Neural crest cell (in vitro differentiated cells): Measurements from ENCODE around the gene RAB34. TPM values are rescaled to one million over a fixed set of nuclear protein-coding genes. Genes with fewer than 3 reads are reported as not detected.

ENCODE experiments used
- DNase-seq: peaks from one replicate; pipeline ENCODE4 v3.0.0; 2021; ENCODE audit warnings: low read depth, mixed read lengths, low spot score
- H3K27ac Mint-ChIP-seq: one replicate; pipeline ENCODE4 v1.8.0; 2021; ENCODE audit warnings: mild to moderate bottlenecking, mixed read lengths; ENCODE audit not compliant: unreplicated experiment
- H3K27me3 Mint-ChIP-seq: 2 replicates; pipeline ENCODE4 v1.8.0; 2021; ENCODE audit warnings: low read depth, mild to moderate bottlenecking, mixed read lengths
- H3K36me3 Mint-ChIP-seq: 2 replicates; pipeline ENCODE4 v1.8.0; 2021; ENCODE audit warnings: low read depth, mild to moderate bottlenecking, mixed read lengths
- H3K4me1 Mint-ChIP-seq: 2 replicates; pipeline ENCODE4 v1.8.0; 2021; ENCODE audit warnings: mixed read lengths
- H3K4me3 Mint-ChIP-seq: one replicate; pipeline ENCODE4 v1.8.0; 2021; ENCODE audit warnings: mild to moderate bottlenecking, mixed read lengths
- H3K9me3 Mint-ChIP-seq: 2 replicates; pipeline ENCODE4 v1.8.0; 2021; ENCODE audit warnings: mixed read lengths
- total RNA-seq: library from RNA; stranded (reverse); gene quantifications from 2 replicates; pipeline ENCODE4 v1.2.1, GENCODE V29; 2021
- TF ChIP-seq, protein P1 (sequence below): fragments of 200-600 bp; sonication (generic); conservative IDR thresholded peaks from 2 replicates; pipeline ENCODE4 v1.5.0; 2021; ENCODE audit warnings: antibody characterized with exemption, mild to moderate bottlenecking

The RAB34 gene
- total RNA-seq, 1 donor from 2014 or later, result 87.4 TPM

DNA sequence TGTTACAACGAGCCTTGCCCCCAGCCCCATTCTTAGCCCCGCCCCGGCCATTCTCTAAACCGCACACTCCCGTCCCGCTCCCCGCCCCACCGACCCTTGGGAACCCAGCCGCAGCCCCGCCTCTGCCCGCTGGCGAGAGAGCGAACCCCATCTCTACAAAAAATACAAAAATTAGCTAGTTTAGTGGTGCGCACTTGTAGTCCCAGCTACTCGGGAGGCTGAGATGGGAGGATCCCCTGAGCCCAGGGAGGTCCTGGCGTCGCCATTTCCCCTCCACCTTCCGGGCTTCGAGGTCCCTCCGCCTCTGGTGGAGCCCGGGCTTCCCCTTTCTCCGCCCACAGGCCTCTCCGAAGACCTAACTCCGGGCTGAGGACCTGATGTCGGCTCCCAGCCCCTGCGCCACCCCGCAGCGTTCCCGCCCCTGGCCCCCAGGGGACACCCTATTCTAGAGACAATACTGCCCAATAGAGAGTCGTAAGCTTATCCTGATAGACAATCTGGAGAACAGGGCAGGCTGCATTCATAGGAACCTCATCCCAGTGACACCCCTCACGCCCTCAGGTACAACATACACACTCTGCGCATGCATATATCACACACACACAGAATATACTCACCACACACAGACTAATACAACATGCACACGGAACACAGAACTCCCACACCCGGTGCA, 5.5 kb downstream of the RAB34 start:
- TF ChIP-seq, protein P1, sequence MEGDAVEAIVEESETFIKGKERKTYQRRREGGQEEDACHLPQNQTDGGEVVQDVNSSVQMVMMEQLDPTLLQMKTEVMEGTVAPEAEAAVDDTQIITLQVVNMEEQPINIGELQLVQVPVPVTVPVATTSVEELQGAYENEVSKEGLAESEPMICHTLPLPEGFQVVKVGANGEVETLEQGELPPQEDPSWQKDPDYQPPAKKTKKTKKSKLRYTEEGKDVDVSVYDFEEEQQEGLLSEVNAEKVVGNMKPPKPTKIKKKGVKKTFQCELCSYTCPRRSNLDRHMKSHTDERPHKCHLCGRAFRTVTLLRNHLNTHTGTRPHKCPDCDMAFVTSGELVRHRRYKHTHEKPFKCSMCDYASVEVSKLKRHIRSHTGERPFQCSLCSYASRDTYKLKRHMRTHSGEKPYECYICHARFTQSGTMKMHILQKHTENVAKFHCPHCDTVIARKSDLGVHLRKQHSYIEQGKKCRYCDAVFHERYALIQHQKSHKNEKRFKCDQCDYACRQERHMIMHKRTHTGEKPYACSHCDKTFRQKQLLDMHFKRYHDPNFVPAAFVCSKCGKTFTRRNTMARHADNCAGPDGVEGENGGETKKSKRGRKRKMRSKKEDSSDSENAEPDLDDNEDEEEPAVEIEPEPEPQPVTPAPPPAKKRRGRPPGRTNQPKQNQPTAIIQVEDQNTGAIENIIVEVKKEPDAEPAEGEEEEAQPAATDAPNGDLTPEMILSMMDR, result no peak
- peak overlapping the region; percentile 96 for H3K4me3 Mint-ChIP-seq
- H3K36me3 Mint-ChIP-seq, result peaks cover 19% of the 10 kb centered on the region
- H3K27me3 Mint-ChIP-seq, result peaks cover 3% of the 10 kb centered on the region
- peak; percentile 35 for DNase-seq
- peak overlapping the region; percentile 82 for H3K27ac Mint-ChIP-seq
- H3K9me3 Mint-ChIP-seq, result no peaks in the 10 kb centered on the region
- H3K4me1 Mint-ChIP-seq, result peaks cover 42% of the 10 kb centered on the region

DNA sequence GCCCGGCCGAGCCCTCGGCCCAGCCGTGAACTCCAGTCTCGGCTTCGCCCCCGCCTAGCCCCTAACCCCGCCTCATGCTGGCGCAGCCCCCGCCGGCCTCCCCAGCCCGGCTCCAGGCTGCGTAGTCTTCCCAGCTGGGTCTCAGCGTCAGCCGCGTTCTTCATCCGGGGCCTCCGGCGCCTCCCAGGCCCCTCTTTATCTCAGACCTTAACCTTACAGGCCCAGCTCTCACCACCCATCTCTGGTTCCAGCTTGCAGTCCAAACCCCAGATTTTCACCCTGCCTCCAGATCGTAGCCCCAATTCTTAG, 6.0 kb downstream of the RAB34 start, which contains the start of gene PROCA1:
Gene PROCA1 (minus strand): TSS at position 166 of the 309 bp plus-strand sequence. CDS start 228 bp downstream, outside the sequence.
- H3K4me3 Mint-ChIP-seq, result peak within 1 kb of the TSS; percentile 96
- no peaks in the 10 kb centered on the region for H3K9me3 Mint-ChIP-seq
- DNase-seq, result no peak
- peak within 1 kb of the TSS; percentile 100 for H3K27ac Mint-ChIP-seq
- peaks cover 4% of the 10 kb centered on the region for H3K27me3 Mint-ChIP-seq
- peaks cover 21% of the 10 kb centered on the region for H3K36me3 Mint-ChIP-seq
- TF ChIP-seq, protein P1, result no peak
- peaks cover 44% of the 10 kb centered on the region for H3K4me1 Mint-ChIP-seq

DNA sequence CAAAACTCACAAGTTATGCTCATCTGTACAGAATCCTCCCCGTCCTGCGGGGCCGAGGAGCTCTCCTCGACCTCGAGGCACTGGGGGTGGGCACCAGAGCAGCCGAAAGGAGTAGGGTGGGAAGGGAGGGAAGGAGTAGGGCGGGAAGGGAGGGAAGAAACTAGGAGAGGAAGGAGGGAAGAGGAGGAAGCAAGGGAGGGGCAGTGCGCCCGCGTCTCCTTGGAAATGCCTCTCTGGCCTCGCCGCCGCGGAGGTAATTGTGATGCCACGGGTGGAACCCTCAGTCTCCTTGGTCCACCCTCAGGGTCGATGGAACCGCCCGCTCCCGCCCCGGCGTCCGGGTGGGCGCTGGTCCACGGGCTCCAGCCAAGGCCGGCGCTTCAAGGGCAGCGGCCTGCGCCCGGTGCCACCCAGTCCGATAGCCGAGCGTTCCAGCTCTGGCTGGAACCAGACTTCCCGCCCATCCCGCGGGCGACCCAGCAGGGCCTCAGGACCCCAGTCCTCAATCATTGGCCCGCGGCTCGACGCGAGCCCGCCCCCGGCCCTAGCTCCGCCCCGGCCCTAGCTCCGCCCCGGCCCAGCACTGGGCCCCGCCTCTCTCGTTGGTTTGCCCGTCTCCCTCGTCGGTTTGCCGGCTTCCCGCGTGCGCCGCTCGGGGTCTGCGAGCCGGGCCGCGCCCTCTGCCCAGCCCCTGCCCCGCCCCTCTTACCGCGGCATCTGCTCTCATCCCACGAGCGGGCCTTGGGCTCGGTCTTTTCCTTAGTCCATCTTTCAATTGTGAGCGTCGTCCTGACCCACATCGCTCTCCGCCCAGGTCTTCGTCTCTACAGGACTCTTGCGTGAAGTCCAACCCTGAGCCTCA, 6.6 kb downstream of the RAB34 start:
- Mint-ChIP-seq H3K27me3 (peaks cover 4% of the 10 kb centered on the region), H3K9me3 (no peaks in the 10 kb centered on the region), H3K4me3 (peak overlapping the region; percentile 96), H3K4me1 (peaks cover 38% of the 10 kb centered on the region), H3K36me3 (peaks cover 21% of the 10 kb centered on the region), H3K27ac (peak overlapping the region; percentile 100)
- TF ChIP-seq, protein P1, result no peak
- DNase-seq, result peak; percentile 96

DNA sequence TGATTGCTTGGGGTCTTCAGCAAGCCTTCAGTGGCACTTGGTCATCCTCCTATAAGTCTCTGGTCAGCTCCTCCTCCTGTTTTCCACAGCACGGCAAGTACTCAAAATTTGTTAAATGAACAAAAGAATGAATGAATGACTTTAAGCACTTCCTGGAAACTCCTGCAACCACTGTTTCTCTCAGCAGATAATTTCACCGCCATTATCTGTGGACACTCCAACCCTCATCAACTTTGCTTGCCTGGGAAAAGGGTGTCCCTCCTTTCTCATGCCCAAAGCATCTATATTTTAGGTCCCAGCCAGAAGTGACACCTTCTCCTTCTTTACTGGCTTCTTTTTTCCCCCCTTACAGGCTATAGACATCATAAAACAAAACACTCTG, 10.3 kb downstream of the RAB34 start:
- DNase-seq, result no peak
- Mint-ChIP-seq H3K4me3 (peak overlapping the region; percentile 76), H3K9me3 (no peaks in the 10 kb centered on the region), H3K36me3 (peaks cover 5% of the 10 kb centered on the region), H3K4me1 (peaks cover 36% of the 10 kb centered on the region), H3K27ac (no peak overlapping the region), H3K27me3 (peaks cover 4% of the 10 kb centered on the region)
- TF ChIP-seq, protein P1, result no peak

DNA sequence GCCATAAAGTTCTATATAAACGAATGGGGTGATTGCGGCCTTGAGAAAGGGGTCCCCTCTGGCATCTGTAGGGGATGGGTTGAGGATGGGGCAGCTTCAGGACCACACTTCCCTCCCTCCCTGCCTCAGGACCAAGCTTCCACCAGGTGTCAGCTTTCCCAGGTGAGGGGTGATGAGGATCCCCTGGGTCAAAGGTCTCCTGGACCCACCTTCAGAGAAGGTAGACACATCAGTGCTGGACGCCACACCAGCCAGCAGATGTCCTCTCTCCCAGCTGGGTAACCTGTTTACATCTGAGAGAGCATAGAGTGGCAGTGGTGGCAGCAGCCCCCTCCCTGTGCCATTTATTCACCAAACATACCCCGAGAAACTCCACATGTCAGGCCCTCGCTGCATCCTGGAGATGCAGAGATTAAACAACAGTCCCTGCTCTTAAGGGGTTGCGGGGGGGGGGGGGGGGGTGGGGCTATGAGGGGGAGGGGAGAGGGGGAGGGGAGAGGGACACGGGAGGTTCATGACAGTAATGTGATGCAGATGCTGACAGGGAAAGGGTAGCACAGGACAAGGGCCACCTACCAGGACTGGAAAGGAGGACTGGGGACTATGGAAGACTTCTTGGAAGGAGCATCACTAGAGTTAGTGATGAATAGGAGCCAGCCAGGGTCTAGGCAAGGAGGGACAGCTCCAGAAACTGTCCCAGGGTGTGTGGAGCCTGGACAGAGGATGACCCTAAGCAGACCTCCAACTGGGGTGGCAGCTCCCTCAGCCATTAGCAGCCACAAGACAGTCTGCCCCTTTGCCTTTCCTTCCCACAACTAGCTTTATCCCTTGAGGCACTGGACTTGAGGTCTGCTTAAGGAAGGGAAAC, 11.0 kb downstream of the RAB34 start:
- Mint-ChIP-seq H3K27ac (no peak overlapping the region), H3K36me3 (peaks cover 9% of the 10 kb centered on the region), H3K9me3 (no peaks in the 10 kb centered on the region), H3K4me3 (peak overlapping the region; percentile 76), H3K27me3 (peaks cover 4% of the 10 kb centered on the region), H3K4me1 (peaks cover 36% of the 10 kb centered on the region)
- TF ChIP-seq, protein P1, result no peak
- no peak for DNase-seq
